ENCODE data around the gene ZNRF4.
"Not testable (repeated sequence)": the region's sequence is repeated elsewhere in the genome, so short reads cannot be mapped to it uniquely, and the experiment has no call there.

The ZNRF4 gene

DNA sequence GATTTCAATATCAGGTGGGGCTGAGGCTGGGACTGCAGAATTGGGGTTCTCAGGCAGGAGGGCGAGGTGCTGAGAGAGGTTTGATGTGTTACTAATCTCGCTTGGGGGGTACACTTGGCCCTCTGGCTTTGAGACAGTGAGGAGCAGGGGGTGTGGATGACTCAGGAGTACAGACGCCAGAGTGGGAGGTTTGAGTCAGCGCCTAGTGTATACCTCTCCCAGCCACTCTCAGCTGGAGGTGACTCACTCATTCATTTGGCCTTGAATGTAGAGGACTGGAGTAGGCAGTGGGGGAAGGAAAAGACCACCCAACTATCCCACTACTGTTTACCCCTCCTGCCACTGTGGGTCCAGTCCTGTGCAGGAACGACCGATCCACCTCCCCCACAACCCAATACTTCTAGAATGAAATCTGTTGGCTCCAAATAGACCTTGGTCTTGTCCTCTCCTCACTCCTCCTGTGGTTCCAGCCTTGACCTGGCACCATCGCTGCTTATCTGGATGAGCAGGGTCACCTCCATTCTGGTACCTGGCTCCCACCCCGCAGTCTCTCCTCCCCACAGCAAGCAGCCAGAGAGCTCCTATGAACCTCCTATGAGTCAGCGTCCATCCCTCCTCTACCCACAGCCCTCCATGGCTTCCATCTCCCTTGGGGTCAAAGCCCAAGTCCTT is 20.1 kb upstream of the ZNRF4 start:
- TF ChIP-seq, protein P1, sequence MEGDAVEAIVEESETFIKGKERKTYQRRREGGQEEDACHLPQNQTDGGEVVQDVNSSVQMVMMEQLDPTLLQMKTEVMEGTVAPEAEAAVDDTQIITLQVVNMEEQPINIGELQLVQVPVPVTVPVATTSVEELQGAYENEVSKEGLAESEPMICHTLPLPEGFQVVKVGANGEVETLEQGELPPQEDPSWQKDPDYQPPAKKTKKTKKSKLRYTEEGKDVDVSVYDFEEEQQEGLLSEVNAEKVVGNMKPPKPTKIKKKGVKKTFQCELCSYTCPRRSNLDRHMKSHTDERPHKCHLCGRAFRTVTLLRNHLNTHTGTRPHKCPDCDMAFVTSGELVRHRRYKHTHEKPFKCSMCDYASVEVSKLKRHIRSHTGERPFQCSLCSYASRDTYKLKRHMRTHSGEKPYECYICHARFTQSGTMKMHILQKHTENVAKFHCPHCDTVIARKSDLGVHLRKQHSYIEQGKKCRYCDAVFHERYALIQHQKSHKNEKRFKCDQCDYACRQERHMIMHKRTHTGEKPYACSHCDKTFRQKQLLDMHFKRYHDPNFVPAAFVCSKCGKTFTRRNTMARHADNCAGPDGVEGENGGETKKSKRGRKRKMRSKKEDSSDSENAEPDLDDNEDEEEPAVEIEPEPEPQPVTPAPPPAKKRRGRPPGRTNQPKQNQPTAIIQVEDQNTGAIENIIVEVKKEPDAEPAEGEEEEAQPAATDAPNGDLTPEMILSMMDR (conservative IDR thresholded peaks at IDR 0.05; ENCODE audit: control insufficient read depth, insufficient read depth, low read depth, low read length): no peak
- H3K4me3 ChIP-seq (ENCODE audit: control insufficient read depth, low read depth, low read length): no peak overlapping the region
- peak; percentile 92 for DNase-seq (ENCODE audit: low read depth)

DNA sequence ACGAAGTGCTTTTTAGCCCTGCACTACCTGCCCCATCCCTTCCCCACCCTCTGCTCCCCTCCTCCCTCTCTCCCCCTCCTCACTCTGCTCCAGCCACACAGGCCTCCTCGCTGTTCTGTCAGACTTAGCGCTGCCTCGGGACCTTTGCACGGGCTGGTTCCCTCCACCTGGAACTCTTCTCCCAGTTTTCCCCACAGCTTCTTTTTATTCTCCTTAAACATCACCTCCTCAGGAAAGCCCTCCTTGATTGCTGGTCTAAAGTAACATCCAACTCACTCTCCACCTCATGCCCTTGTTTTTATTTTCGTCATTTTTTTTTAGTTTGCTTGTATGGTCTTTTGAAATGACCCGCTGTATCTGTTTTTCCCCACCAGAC is 19.6 kb upstream of the ZNRF4 start:
- no peak for DNase-seq (ENCODE audit: low read depth)
- H3K4me3 ChIP-seq (ENCODE audit: control insufficient read depth, low read depth, low read length): no peak overlapping the region
- TF ChIP-seq, protein P1 (conservative IDR thresholded peaks at IDR 0.05; ENCODE audit: control insufficient read depth, insufficient read depth, low read depth, low read length): no peak

DNA sequence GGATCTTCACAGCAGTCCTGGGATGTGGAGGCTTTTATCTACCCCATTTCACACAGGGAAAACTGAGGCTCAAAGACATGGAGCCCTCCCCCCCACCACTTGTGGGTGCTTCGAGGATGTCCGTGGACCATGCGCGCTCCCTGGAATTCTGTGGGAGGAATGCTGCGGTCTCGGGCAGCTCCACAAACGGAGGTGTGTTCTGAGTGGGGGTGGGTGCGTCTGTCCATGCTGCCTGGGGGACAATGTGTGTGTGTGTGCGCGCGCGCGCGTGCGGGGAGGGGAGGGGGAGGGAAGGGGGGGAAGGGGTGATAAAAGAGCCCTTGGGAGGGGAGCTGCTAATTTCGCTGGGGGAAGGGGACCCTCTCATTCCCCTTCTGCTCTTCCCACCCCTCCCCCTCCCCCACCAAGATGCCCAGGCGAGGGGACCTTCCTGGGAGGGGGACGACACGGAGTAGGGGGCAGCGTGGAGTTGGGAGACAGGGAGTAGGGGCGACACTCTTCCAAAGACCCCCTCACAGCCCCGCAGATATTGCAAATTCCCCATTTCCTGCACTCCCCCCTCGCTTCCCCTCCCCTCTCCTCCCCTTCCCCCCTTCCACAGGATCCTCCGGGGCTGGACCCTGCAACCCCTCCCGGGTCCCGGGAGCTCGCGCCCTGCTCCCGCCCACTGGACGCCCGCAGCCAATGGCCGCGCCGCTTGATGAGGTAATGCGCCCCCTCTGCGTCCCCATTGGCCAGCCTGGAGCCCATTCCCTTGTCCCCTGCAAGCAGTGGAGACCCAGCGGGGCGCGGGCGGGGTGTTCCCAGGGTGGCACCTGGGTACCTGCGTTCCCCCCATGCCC is 18.9 kb upstream of the ZNRF4 start:
- peak; percentile 16 for DNase-seq (ENCODE audit: low read depth)
- TF ChIP-seq, protein P1 (conservative IDR thresholded peaks at IDR 0.05; ENCODE audit: control insufficient read depth, insufficient read depth, low read depth, low read length): no peak
- H3K4me3 ChIP-seq (ENCODE audit: control insufficient read depth, low read depth, low read length): no peak overlapping the region

DNA sequence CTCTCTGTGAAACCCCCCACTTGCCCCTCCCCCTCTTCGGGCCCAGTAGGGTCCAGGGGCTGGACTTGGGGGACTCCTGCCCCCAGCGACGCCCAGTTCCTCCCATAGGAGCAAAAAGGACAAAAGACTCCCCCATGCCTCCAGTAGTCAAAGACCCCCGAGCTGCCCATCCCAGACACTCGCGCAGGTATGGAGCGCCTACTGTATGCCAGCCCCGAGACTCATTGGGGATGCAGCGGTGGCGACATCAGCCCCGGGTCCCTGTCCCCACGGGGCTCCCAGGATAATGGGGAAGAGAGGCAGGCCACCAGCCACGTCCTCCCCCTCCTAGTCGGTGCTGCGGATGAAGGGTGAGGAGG is 18.3 kb upstream of the ZNRF4 start:
- no peak overlapping the region for H3K4me3 ChIP-seq (ENCODE audit: control insufficient read depth, low read depth, low read length)

DNA sequence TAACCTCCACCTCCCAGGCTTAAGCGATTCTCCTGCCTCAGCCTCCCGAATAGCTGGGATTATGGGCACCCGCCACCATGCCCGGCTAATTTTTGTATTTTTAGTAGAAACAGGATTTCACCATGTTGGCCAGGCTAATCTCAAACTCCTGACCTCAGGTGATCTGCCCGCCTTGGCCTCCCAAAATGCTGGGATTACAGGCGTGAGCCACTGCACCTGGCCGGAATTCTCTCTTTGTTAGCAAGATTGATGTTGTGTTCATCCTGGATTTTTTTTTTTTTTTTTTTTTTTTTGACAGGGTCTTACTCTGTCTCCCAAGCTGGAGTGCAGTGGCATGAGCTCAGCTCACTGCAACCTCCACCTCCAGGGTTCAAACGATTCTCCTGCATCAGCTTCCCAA is 16.5 kb upstream of the ZNRF4 start:
- DNase-seq (ENCODE audit: low read depth); H3K4me3 ChIP-seq (ENCODE audit: control insufficient read depth, low read depth, low read length): not testable (repeated sequence)

More for the DNA sequence above, 18.3 kb upstream of the ZNRF4 start:
- no peak for DNase-seq (ENCODE audit: low read depth)
- TF ChIP-seq, protein P1 (conservative IDR thresholded peaks at IDR 0.05; ENCODE audit: control insufficient read depth, insufficient read depth, low read depth, low read length): no peak

DNA sequence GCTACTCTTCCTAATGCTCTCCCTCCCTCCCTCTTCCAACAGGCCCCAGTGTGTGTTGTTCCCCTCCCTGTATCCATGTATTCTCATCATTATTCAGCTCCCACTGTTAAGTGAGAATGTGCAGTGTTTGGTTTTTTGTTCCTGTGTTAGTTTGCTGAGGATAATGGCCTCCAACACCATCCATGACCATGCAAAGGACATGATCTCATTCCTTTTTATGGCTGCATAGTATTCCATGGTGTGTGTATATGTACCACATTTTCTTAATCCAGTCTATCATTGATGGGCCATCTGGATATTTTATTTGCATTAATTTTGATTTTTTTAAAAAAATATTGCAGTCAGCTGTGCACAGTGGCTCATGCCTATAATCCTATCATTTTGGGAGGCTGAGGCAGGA is 15.8 kb upstream of the ZNRF4 start:
- no peak overlapping the region for H3K4me3 ChIP-seq (ENCODE audit: control insufficient read depth, low read depth, low read length)
- TF ChIP-seq, protein P1 (conservative IDR thresholded peaks at IDR 0.05; ENCODE audit: control insufficient read depth, insufficient read depth, low read depth, low read length): no peak
- DNase-seq (ENCODE audit: low read depth): no peak

DNA sequence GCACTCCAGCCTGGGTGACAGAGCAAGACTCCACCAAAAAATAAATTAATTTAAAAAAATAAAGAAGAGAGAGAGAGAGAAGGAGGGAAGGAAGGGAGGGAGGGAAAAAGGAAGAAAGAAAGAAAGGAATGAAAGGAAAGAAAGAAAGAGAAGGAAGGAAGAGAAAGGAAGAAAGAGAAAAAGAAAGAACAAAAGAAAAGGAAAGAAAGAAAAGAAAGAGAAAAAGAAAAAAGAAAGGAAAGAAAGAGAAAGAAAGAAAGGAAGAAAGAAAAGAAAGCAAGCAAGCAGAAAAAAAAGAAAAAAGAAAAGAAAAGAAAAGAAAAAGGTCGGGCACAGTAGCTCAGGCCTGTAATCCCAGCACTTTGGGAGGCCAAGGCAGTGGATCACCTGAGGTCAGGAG is 14.9 kb upstream of the ZNRF4 start:
- DNase-seq (ENCODE audit: low read depth): no peak
- TF ChIP-seq, protein P1 (conservative IDR thresholded peaks at IDR 0.05; ENCODE audit: control insufficient read depth, insufficient read depth, low read depth, low read length): no peak

More for the DNA sequence above, 14.9 kb upstream of the ZNRF4 start:
- H3K4me3 ChIP-seq (ENCODE audit: control insufficient read depth, low read depth, low read length): no peak overlapping the region
